ENCODE measurements around the gene KRTAP9-8. TPM values are rescaled to one million over a fixed set of nuclear protein-coding genes. Genes with fewer than 3 reads are reported as not detected.

KRTAP9-8 gene
- total and polyA plus RNA-seq, 2 of the 8 experiments (the other 6 are each of a cell fraction or from before 2014, with no cell fraction given), result not detected

GRCh38 chr17:41215681-41216080 lies 22.1 kb upstream of the KRTAP9-8 start:
- FAIRE-seq (no peak), DNase-seq (ENCODE audit: low read depth in 1 of 2, low spot score in 2 of 2) (no peak)
- H3K4me3 ChIP-seq (ENCODE audit: extremely low read depth in 1 of 4, insufficient read depth in 2 of 4, low read depth in 3 of 4, low read length in 4 of 4), result no peak overlapping the region
- CTCF ChIA-PET (ENCODE audit: partially characterized antibody), result no interaction called here
- no peak overlapping the region for H3K56ac ChIP-seq (replicated peaks; ENCODE audit: insufficient read length, low read depth, low read length)
- H4K20me1 ChIP-seq (replicated peaks in 1 of 2; ENCODE audit: control insufficient read depth in 1 of 2, insufficient read depth in 2 of 2, low read length in 2 of 2), result no peaks in the 10 kb centered on the region
- H2AFZ ChIP-seq (ENCODE audit: low read length), result no peak overlapping the region
- no peaks in the 10 kb centered on the region for H3K36me3 ChIP-seq (ENCODE audit: control insufficient read depth in 2 of 4, insufficient read depth in 4 of 4, low read length in 3 of 4)
- no peak overlapping the region for H2BK120ac ChIP-seq (replicated peaks; ENCODE audit: low read depth, low read length)
- H2AK5ac ChIP-seq (ENCODE audit: low read depth, low read length), result no peak overlapping the region
- no peaks in the 10 kb centered on the region for H3K79me2 ChIP-seq (ENCODE audit: control insufficient read depth in 1 of 2, insufficient read depth in 2 of 2, low read length in 2 of 2)
- no peak overlapping the region for H2BK5ac ChIP-seq (ENCODE audit: low read depth, low read length)
- H3K23ac ChIP-seq (ENCODE audit: insufficient read length), result no peak overlapping the region
- H3K4ac ChIP-seq (replicated peaks; ENCODE audit: insufficient read length, low read depth, low read length), result no peak overlapping the region
- no peak overlapping the region for H2BK15ac ChIP-seq (ENCODE audit: low read length)
- H4K5ac ChIP-seq (ENCODE audit: insufficient read length, low read depth, low read length), result no peak overlapping the region
- H4K91ac ChIP-seq (replicated peaks; ENCODE audit: insufficient read length, low read length), result no peak overlapping the region
- H3K9ac ChIP-seq (replicated peaks in 1 of 4; ENCODE audit: extremely low read depth in 1 of 4, low read depth in 3 of 4, low read length in 3 of 4), result no peak overlapping the region
- H3K23me2 ChIP-seq (ENCODE audit: low read depth, low read length), result no peaks in the 10 kb centered on the region
- H3K79me1 ChIP-seq (ENCODE audit: low read depth, low read length), result no peaks in the 10 kb centered on the region
- no peaks in the 10 kb centered on the region for H3K4me1 ChIP-seq (replicated peaks in 1 of 4; ENCODE audit: control insufficient read depth in 3 of 4, insufficient read depth in 4 of 4, low read length in 3 of 4)
- H3K27ac ChIP-seq (ENCODE audit: low read depth, low read length), result no peak overlapping the region
- H3K4me2 ChIP-seq (ENCODE audit: insufficient read depth in 1 of 2, low read depth in 2 of 2, low read length in 2 of 2), result no peak overlapping the region
- H4K8ac ChIP-seq (ENCODE audit: extremely low read depth, insufficient read depth, low read length), result no peak overlapping the region
- H3K9me3 ChIP-seq (ENCODE audit: insufficient read depth in 2 of 2, low read depth in 1 of 2, low read length in 1 of 2), result no peaks in the 10 kb centered on the region
- no peak overlapping the region for H3K14ac ChIP-seq (ENCODE audit: insufficient read length)
- H2BK12ac ChIP-seq (ENCODE audit: low read depth, low read length), result no peak overlapping the region
- 93% methylated on average over 1 of the region's 1 CpG; no CpG with 5 or more reads in 1 of the 2 experiments for WGBS, 2 experiments (ENCODE audit: extremely low coverage in 1 of 2, insufficient coverage in 1 of 2, insufficient read length in 1 of 2, insufficient replicate concordance in 2 of 2, low coverage in 1 of 2, low lambda C conversion rate in 2 of 2, missing lambda C conversion rate in 1 of 2)
- no peak overlapping the region for H3K18ac ChIP-seq (ENCODE audit: extremely low read depth, low read length)
- H2BK20ac ChIP-seq (ENCODE audit: low read length), result no peak overlapping the region
- no peaks in the 10 kb centered on the region for H3K27me3 ChIP-seq (replicated peaks in 1 of 4; ENCODE audit: control insufficient read depth in 3 of 4, extremely low read depth in 1 of 4, insufficient read depth in 3 of 4, low read length in 3 of 4)
- POLR2A ChIA-PET (ENCODE audit: partially characterized antibody), result no interaction called here
- no peak for TF ChIP-seq CTBP2 (IDR thresholded peaks at IDR 0.05; ENCODE audit: borderline replicate concordance, insufficient read depth, insufficient read length, low read length)
- no peak for TF ChIP-seq POU5F1 (IDR thresholded peaks at IDR 0.05; ENCODE audit: low read depth, low read length)
- no peak for TF ChIP-seq ZNF274 (IDR thresholded peaks at IDR 0.05; ENCODE audit: borderline replicate concordance, extremely low read depth, low read length)
- TF ChIP-seq RNF2 (IDR thresholded peaks at IDR 0.05; ENCODE audit: borderline replicate concordance, low read depth, low read length, missing control alignments, poor library complexity, severe bottlenecking), result no peak
- TF ChIP-seq RAD21 (IDR thresholded peaks at IDR 0.05 in 1 of 2, conservative IDR thresholded peaks at IDR 0.05 in 1 of 2; ENCODE audit: low read depth in 2 of 2, low read length in 2 of 2), result no peak
- no peak for TF ChIP-seq SIX5 (IDR thresholded peaks at IDR 0.05; ENCODE audit: low read depth, low read length)
- TF ChIP-seq ATF3 (IDR thresholded peaks at IDR 0.05; ENCODE audit: insufficient read depth, low read depth, low read length), result no peak
- TF ChIP-seq SIRT6 (IDR thresholded peaks at IDR 0.05; ENCODE audit: low read length), result no peak
- TF ChIP-seq CHD1 (IDR thresholded peaks at IDR 0.05; ENCODE audit: low read depth, low read length), result no peak
- no peak for TF ChIP-seq CEBPB (IDR thresholded peaks at IDR 0.05; ENCODE audit: low read depth, low read length)
- TF ChIP-seq CHD2 (IDR thresholded peaks at IDR 0.05; ENCODE audit: low read length), result no peak
- no peak for TF ChIP-seq TCF12 (IDR thresholded peaks at IDR 0.05; ENCODE audit: low read depth, low read length)
- TF ChIP-seq SRF (IDR thresholded peaks at IDR 0.05; ENCODE audit: low read depth, low read length), result no peak
- no peak for TF ChIP-seq CBX5 (IDR thresholded peaks at IDR 0.05; ENCODE audit: low read depth, low read length)
- TF ChIP-seq POLR2AphosphoS5 (IDR thresholded peaks at IDR 0.05; ENCODE audit: low read depth, low read length), result no peak

Measured in H1 (cell line).